Heart left ventricle (tissue), 16 donors: Measurements from ENCODE around the gene IFT80. TPM values are rescaled to one million over a fixed set of nuclear protein-coding genes. Genes with fewer than 3 reads are reported as not detected.

Source experiments
- ATAC-seq, 4 donors: fragments of 200-7000 bp; cut with Tn5 transposase; one replicate each; pipeline ENCODE4 v1.9.1; 2020 to 2022; ENCODE audit warnings: moderate library complexity in 4 of 4, mild to moderate bottlenecking in 3 of 4, moderate number of reproducible peaks in 1 of 4
- DNase-seq, 5 donors: peaks; one replicate each; pipeline ENCODE4 v3.0.0-alpha.2; 2020
- H3K27ac ChIP-seq, 12 donors: fragments of 200-600 bp; sonication (generic) in 4 of 12; one replicate each; pipeline versions ENCODE4 v1.5.0 to v1.8.0; 2016 to 2022; ENCODE audit warnings: mild to moderate bottlenecking in 2 of 12
- H3K27me3 ChIP-seq, 9 donors: fragments of 200-600 bp; sonication (generic) in 2 of 9; one replicate each; pipeline versions ENCODE4 v1.5.1 to v1.8.0; 2016 to 2022; ENCODE audit warnings: mild to moderate bottlenecking in 3 of 9
- H3K36me3 ChIP-seq, 9 donors: fragments of 200-600 bp; sonication (generic) in 2 of 9; one replicate each; pipeline versions ENCODE4 v1.5.0 to v1.8.0; 2018 to 2022; ENCODE audit warnings: mild to moderate bottlenecking in 2 of 9
- H3K4me1 ChIP-seq, 12 donors: fragments of 200-600 bp; sonication (generic) in 4 of 12; one replicate each; pipeline versions ENCODE4 v1.5.0 to v1.8.0; 2016 to 2022; ENCODE audit warnings: mild to moderate bottlenecking in 3 of 12
- H3K4me3 ChIP-seq, 12 donors: fragments of 200-600 bp; sonication (generic) in 4 of 12; one replicate each; pipeline versions ENCODE4 v1.5.0 to v1.8.0; 2017 to 2022; ENCODE audit warnings: mild to moderate bottlenecking in 9 of 12, moderate library complexity in 4 of 12
- H3K9me3 ChIP-seq, 12 donors: fragments of 200-600 bp; sonication (generic) in 4 of 12; one replicate each; pipeline versions ENCODE4 v1.5.0 to v1.8.0; 2016 to 2022; ENCODE audit warnings: mild to moderate bottlenecking in 1 of 12
- CTCF ChIP-seq, 12 donors: fragments of 200-600 bp; sonication (generic) in 4 of 12; IDR thresholded peaks; one replicate each; pipeline versions ENCODE4 v1.5.0 to v1.8.0; 2018 to 2022; ENCODE audit warnings: antibody characterized with exemption in 12 of 12, mild to moderate bottlenecking in 5 of 12
- POLR2A ChIP-seq, 2 donors: fragments of 450-650 bp; IDR thresholded peaks; one replicate each; pipeline ENCODE4 v1.6.1; 2017; ENCODE audit warnings: antibody characterized with exemption in 2 of 2, mild to moderate bottlenecking in 2 of 2, moderate library complexity in 2 of 2
- WGBS, 4 donors: extraction: QIAGEN DNeasy Blood & Tissue Kit in 2 of 4; methylation state at CpG; one replicate each; pipeline versions ENCODE4 v1.1.5 to v1.1.7; 2013 to 2018; 5-methylcytosine and 5-hydroxymethylcytosine counted together
- intact Hi-C, 10 donors: fragments of 100-400 bp; cut with DNase I; formaldehyde crosslinking; loops; one replicate each; pipeline versions ENCODE4 v1.11.1 to v1.14.2; 2022
- polyA plus RNA-seq, 2 donors: library from polyadenylated mRNA; stranded (reverse); fragments of 200-250 nt; gene quantifications; one replicate each; pipeline ENCODE4 v1.2.3, GENCODE V29; 2013
- total RNA-seq, 9 donors: library from RNA; depleted of rRNA in 2 of 9; stranded (reverse); fragments of >200 nt in 2 of 9; fragmentation: NEBNext Ultra II Directional in 3 of 9; extraction: Animal tissue kit (Norgen Biotek cat#: 25700) in 3 of 9; gene quantifications; one replicate each; pipeline versions ENCODE4 v1.1.0 to v1.2.4, GENCODE V29; 2016 to 2023
- donor health status: ischemic (EF 13 %, LVEDD 7.1; RV severe dilation, severe dysfunction).
- donor health status: healthy with polysubstance abuse.
- donor health status: DM: no; HTN: yes; CAD: no.
- donor health status: DM: no; HTN: no; CAD: no.
- donor health status: ischemic (EF 25% LVEDD 6.9; RV normal size, moderate dysfunction).
- donor health status: ischemic (EF 25% LVEDD 5.7; RV mildly dilated, moderate dysfunction).
- donor health status: healthy.
- donor health status: DM: yes; HTN: yes; CAD: no.
- donor health status: ischemic (EF 35%, LVEDD 5.7; RV mildly dilated, moderate dysfunction).
- donor health status: nonischemic (EF 11% LVEDD 7.7; RV severe dilation, severe dysfunction).
- donor health status: DM: yes; HTN: yes; CAD: no.
- donor health status: PGD.
- donor health status: ischemic (EF 29% LVEDD 5.4; RV normal size, mild dysfunction).
- donor health status: nonischemic (EF 23%, LVEDD 6.1; RV moderate dilation, normal function).

Gene IFT80
- total and polyA plus RNA-seq, 11 donors: 6.2 to 18.6 (median 10.5) TPM

- no peaks in the 10 kb centered on the region for H3K9me3 ChIP-seq
- DNase-seq (no peak), ATAC-seq (peak in 1 of 4 donors; percentile 30)
- intact Hi-C loops: loop anchor here in 1 of 10 donors (10.0 kb wide), 1 partner anchor 189 kb away; no protein-coding TSS in a partner anchor
- peaks cover 4 to 27% (median 11%) of the 10 kb centered on the region in 12 donors for H3K4me1 ChIP-seq
- no peak overlapping the region for H3K4me3 ChIP-seq
- H3K27me3 ChIP-seq: peaks cover 0 to 55% (median 24%) of the 10 kb centered on the region in 9 donors
- TF ChIP-seq POLR2A (IDR thresholded peaks at IDR 0.05) (no peak), CTCF (IDR thresholded peaks at IDR 0.05) (no peak)
- H3K36me3 ChIP-seq: no peaks in the 10 kb centered on the region
- H3K27ac ChIP-seq: peak overlapping the region in 1 of 12 donors; percentile 83
- 20 to 37% (median 28%) methylated on average over 12 of the region's 12 CpGs for WGBS, 4 donors
Measured at GRCh38 chr3:160224256-160224655, 174.8 kb downstream of the IFT80 start.

- WGBS, 4 donors: 25 to 38% (median 32%) methylated on average over 2 of the region's 2 CpGs
- intact Hi-C loops: loop anchor here in 1 of 10 donors (10.0 kb wide), 1 partner anchor 186 kb away; no protein-coding TSS in a partner anchor
- Histone ChIP-seq H3K36me3 (no peaks in the 10 kb centered on the region), H3K27ac (peak overlapping the region in 3 of 12 donors; percentile 17 to 62 (median 27)), H3K27me3 (peaks cover 0 to 31% (median under 1%) of the 10 kb centered on the region in 9 donors), H3K4me3 (no peak overlapping the region), H3K4me1 (peaks cover under 1 to 18% (median 3%) of the 10 kb centered on the region in 12 donors), H3K9me3 (no peaks in the 10 kb centered on the region)
- no peak for DNase-seq
- TF ChIP-seq CTCF (IDR thresholded peaks at IDR 0.05) (no peak), POLR2A (IDR thresholded peaks at IDR 0.05) (no peak)
- ATAC-seq: peak in 1 of 4 donors; percentile 34
Measured at GRCh38 chr3:160221019-160221418, 178.0 kb downstream of the IFT80 start.

- Histone ChIP-seq H3K4me1 (peaks cover 0 to 9% (median 2%) of the 10 kb centered on the region in 12 donors), H3K4me3 (no peak overlapping the region), H3K27ac (peak overlapping the region in 1 of 12 donors; percentile 62), H3K9me3 (no peaks in the 10 kb centered on the region), H3K36me3 (no peaks in the 10 kb centered on the region), H3K27me3 (peaks cover 0 to 31% (median 0%) of the 10 kb centered on the region in 9 donors)
- no peak for TF ChIP-seq CTCF (IDR thresholded peaks at IDR 0.05)
- TF ChIP-seq POLR2A (IDR thresholded peaks at IDR 0.05): no peak
- no peak for ATAC-seq
- DNase-seq: no peak
- intact Hi-C loops: loop anchor here in 1 of 10 donors (10.0 kb wide), 1 partner anchor 185 kb away; no protein-coding TSS in a partner anchor
- WGBS, 4 donors: 94 to 99% (median 97%) methylated on average over 2 of the region's 2 CpGs
Measured at GRCh38 chr3:160220038-160220437, 179.0 kb downstream of the IFT80 start.

GRCh38 chr3:160218136-160218535, 180.9 kb downstream of the IFT80 start:
- H3K27ac ChIP-seq: no peak overlapping the region
- ATAC-seq (no peak), DNase-seq (no peak)
- no peak overlapping the region for H3K4me3 ChIP-seq
- no peaks in the 10 kb centered on the region for H3K36me3 ChIP-seq
- H3K9me3 ChIP-seq: no peaks in the 10 kb centered on the region
- H3K27me3 ChIP-seq: peaks cover 0 to 41% (median 0%) of the 10 kb centered on the region in 9 donors
- TF ChIP-seq CTCF (IDR thresholded peaks at IDR 0.05) (no peak), POLR2A (IDR thresholded peaks at IDR 0.05) (no peak)
- 43 to 59% (median 56%) methylated on average over 3 of the region's 3 CpGs for WGBS, 4 donors
- intact Hi-C loops: no loop called here
- H3K4me1 ChIP-seq: peaks cover 0 to 5% (median 0%) of the 10 kb centered on the region in 12 donors
